Measurements from ENCODE around the gene COL24A1.

The COL24A1 gene

GRCh38 chr1:86191958-86192357 lies 35.4 kb upstream of the COL24A1 start:
- Histone ChIP-seq H3K36me3 (ENCODE audit: control insufficient read depth, insufficient read depth, low read length) (no peaks in the 10 kb centered on the region), H3K4me3 (ENCODE audit: insufficient read depth, low read depth, low read length, poor library complexity, severe bottlenecking) (no peak overlapping the region), H3K4me1 (ENCODE audit: control insufficient read depth, insufficient read depth, low read length, poor library complexity, severe bottlenecking) (no peaks in the 10 kb centered on the region), H3K27me3 (replicated peaks; ENCODE audit: control insufficient read depth, insufficient read depth, low read length, poor library complexity, severe bottlenecking) (no peaks in the 10 kb centered on the region), H3K27ac (ENCODE audit: insufficient read depth, low read length, poor library complexity, severe bottlenecking) (no peak overlapping the region), H3K9me3 (ENCODE audit: control insufficient read depth, low read length) (no peaks in the 10 kb centered on the region)
- no peak for DNase-seq

- H3K4me3 ChIP-seq (ENCODE audit: insufficient read depth, low read depth, low read length, poor library complexity, severe bottlenecking): no peak overlapping the region
- no peaks in the 10 kb centered on the region for H3K9me3 ChIP-seq (ENCODE audit: control insufficient read depth, low read length)
- no peak for DNase-seq
- no peaks in the 10 kb centered on the region for H3K27me3 ChIP-seq (replicated peaks; ENCODE audit: control insufficient read depth, insufficient read depth, low read length, poor library complexity, severe bottlenecking)
- no peaks in the 10 kb centered on the region for H3K4me1 ChIP-seq (ENCODE audit: control insufficient read depth, insufficient read depth, low read length, poor library complexity, severe bottlenecking)
- H3K36me3 ChIP-seq (ENCODE audit: control insufficient read depth, insufficient read depth, low read length): no peaks in the 10 kb centered on the region
- no peak overlapping the region for H3K27ac ChIP-seq (ENCODE audit: insufficient read depth, low read length, poor library complexity, severe bottlenecking)
Measured at GRCh38 chr1:86190873-86191272, 34.3 kb upstream of the COL24A1 start.

GRCh38 chr1:86184426-86184825 lies 27.9 kb upstream of the COL24A1 start:
- Histone ChIP-seq H3K36me3 (ENCODE audit: control insufficient read depth, insufficient read depth, low read length) (no peaks in the 10 kb centered on the region), H3K4me3 (ENCODE audit: insufficient read depth, low read depth, low read length, poor library complexity, severe bottlenecking) (no peak overlapping the region), H3K4me1 (ENCODE audit: control insufficient read depth, insufficient read depth, low read length, poor library complexity, severe bottlenecking) (no peaks in the 10 kb centered on the region), H3K9me3 (ENCODE audit: control insufficient read depth, low read length) (no peaks in the 10 kb centered on the region), H3K27me3 (replicated peaks; ENCODE audit: control insufficient read depth, insufficient read depth, low read length, poor library complexity, severe bottlenecking) (no peaks in the 10 kb centered on the region), H3K27ac (ENCODE audit: insufficient read depth, low read length, poor library complexity, severe bottlenecking) (no peak overlapping the region)
- DNase-seq: no peak

GRCh38 chr1:86183810-86184209 lies 27.2 kb upstream of the COL24A1 start:
- no peak for DNase-seq
- Histone ChIP-seq H3K9me3 (ENCODE audit: control insufficient read depth, low read length) (no peaks in the 10 kb centered on the region), H3K27ac (ENCODE audit: insufficient read depth, low read length, poor library complexity, severe bottlenecking) (no peak overlapping the region), H3K27me3 (replicated peaks; ENCODE audit: control insufficient read depth, insufficient read depth, low read length, poor library complexity, severe bottlenecking) (no peaks in the 10 kb centered on the region), H3K36me3 (ENCODE audit: control insufficient read depth, insufficient read depth, low read length) (no peaks in the 10 kb centered on the region), H3K4me1 (ENCODE audit: control insufficient read depth, insufficient read depth, low read length, poor library complexity, severe bottlenecking) (no peaks in the 10 kb centered on the region), H3K4me3 (ENCODE audit: insufficient read depth, low read depth, low read length, poor library complexity, severe bottlenecking) (no peak overlapping the region)

GRCh38 chr1:86176226-86176625 lies 19.7 kb upstream of the COL24A1 start:
- no peaks in the 10 kb centered on the region for H3K4me1 ChIP-seq (ENCODE audit: control insufficient read depth, insufficient read depth, low read length, poor library complexity, severe bottlenecking)
- H3K27me3 ChIP-seq (replicated peaks; ENCODE audit: control insufficient read depth, insufficient read depth, low read length, poor library complexity, severe bottlenecking): no peaks in the 10 kb centered on the region
- H3K27ac ChIP-seq (ENCODE audit: insufficient read depth, low read length, poor library complexity, severe bottlenecking): no peak overlapping the region
- H3K4me3 ChIP-seq (ENCODE audit: insufficient read depth, low read depth, low read length, poor library complexity, severe bottlenecking): no peak overlapping the region
- no peaks in the 10 kb centered on the region for H3K36me3 ChIP-seq (ENCODE audit: control insufficient read depth, insufficient read depth, low read length)
- H3K9me3 ChIP-seq (ENCODE audit: control insufficient read depth, low read length): no peaks in the 10 kb centered on the region
- no peak for DNase-seq

GRCh38 chr1:86175756-86176155 lies 19.2 kb upstream of the COL24A1 start:
- no peaks in the 10 kb centered on the region for H3K36me3 ChIP-seq (ENCODE audit: control insufficient read depth, insufficient read depth, low read length)
- no peak for DNase-seq
- H3K27me3 ChIP-seq (replicated peaks; ENCODE audit: control insufficient read depth, insufficient read depth, low read length, poor library complexity, severe bottlenecking): no peaks in the 10 kb centered on the region
- H3K4me1 ChIP-seq (ENCODE audit: control insufficient read depth, insufficient read depth, low read length, poor library complexity, severe bottlenecking): no peaks in the 10 kb centered on the region
- no peak overlapping the region for H3K27ac ChIP-seq (ENCODE audit: insufficient read depth, low read length, poor library complexity, severe bottlenecking)
- H3K4me3 ChIP-seq (ENCODE audit: insufficient read depth, low read depth, low read length, poor library complexity, severe bottlenecking): no peak overlapping the region
- no peaks in the 10 kb centered on the region for H3K9me3 ChIP-seq (ENCODE audit: control insufficient read depth, low read length)

- no peaks in the 10 kb centered on the region for H3K36me3 ChIP-seq (ENCODE audit: control insufficient read depth, insufficient read depth, low read length)
- H3K4me3 ChIP-seq (ENCODE audit: insufficient read depth, low read depth, low read length, poor library complexity, severe bottlenecking): no peak overlapping the region
- no peaks in the 10 kb centered on the region for H3K27me3 ChIP-seq (replicated peaks; ENCODE audit: control insufficient read depth, insufficient read depth, low read length, poor library complexity, severe bottlenecking)
- no peak for DNase-seq
- no peak overlapping the region for H3K27ac ChIP-seq (ENCODE audit: insufficient read depth, low read length, poor library complexity, severe bottlenecking)
- H3K9me3 ChIP-seq (ENCODE audit: control insufficient read depth, low read length): no peaks in the 10 kb centered on the region
- H3K4me1 ChIP-seq (ENCODE audit: control insufficient read depth, insufficient read depth, low read length, poor library complexity, severe bottlenecking): no peaks in the 10 kb centered on the region
Measured at GRCh38 chr1:86169625-86170024, 13.1 kb upstream of the COL24A1 start.

- no peak overlapping the region for H3K4me3 ChIP-seq (ENCODE audit: insufficient read depth, low read depth, low read length, poor library complexity, severe bottlenecking)
- no peaks in the 10 kb centered on the region for H3K36me3 ChIP-seq (ENCODE audit: control insufficient read depth, insufficient read depth, low read length)
- DNase-seq: no peak
- H3K27ac ChIP-seq (ENCODE audit: insufficient read depth, low read length, poor library complexity, severe bottlenecking): no peak overlapping the region
- no peaks in the 10 kb centered on the region for H3K4me1 ChIP-seq (ENCODE audit: control insufficient read depth, insufficient read depth, low read length, poor library complexity, severe bottlenecking)
- peaks cover 3% of the 10 kb centered on the region for H3K27me3 ChIP-seq (replicated peaks; ENCODE audit: control insufficient read depth, insufficient read depth, low read length, poor library complexity, severe bottlenecking)
- no peaks in the 10 kb centered on the region for H3K9me3 ChIP-seq (ENCODE audit: control insufficient read depth, low read length)
Measured at GRCh38 chr1:86159800-86160199, 3.2 kb upstream of the COL24A1 start.

- peaks cover 3% of the 10 kb centered on the region for H3K27me3 ChIP-seq (replicated peaks; ENCODE audit: control insufficient read depth, insufficient read depth, low read length, poor library complexity, severe bottlenecking)
- no peak overlapping the region for H3K27ac ChIP-seq (ENCODE audit: insufficient read depth, low read length, poor library complexity, severe bottlenecking)
- H3K4me1 ChIP-seq (ENCODE audit: control insufficient read depth, insufficient read depth, low read length, poor library complexity, severe bottlenecking): no peaks in the 10 kb centered on the region
- no peaks in the 10 kb centered on the region for H3K9me3 ChIP-seq (ENCODE audit: control insufficient read depth, low read length)
- H3K36me3 ChIP-seq (ENCODE audit: control insufficient read depth, insufficient read depth, low read length): no peaks in the 10 kb centered on the region
- no peak for DNase-seq
- no peak overlapping the region for H3K4me3 ChIP-seq (ENCODE audit: insufficient read depth, low read depth, low read length, poor library complexity, severe bottlenecking)
Measured at GRCh38 chr1:86155807-86156565, 586 bp downstream of the COL24A1 start.

- no peak for DNase-seq
- Histone ChIP-seq H3K4me1 (ENCODE audit: control insufficient read depth, insufficient read depth, low read length, poor library complexity, severe bottlenecking) (no peaks in the 10 kb centered on the region), H3K9me3 (ENCODE audit: control insufficient read depth, low read length) (no peaks in the 10 kb centered on the region), H3K36me3 (ENCODE audit: control insufficient read depth, insufficient read depth, low read length) (no peaks in the 10 kb centered on the region), H3K4me3 (ENCODE audit: insufficient read depth, low read depth, low read length, poor library complexity, severe bottlenecking) (no peak overlapping the region), H3K27ac (ENCODE audit: insufficient read depth, low read length, poor library complexity, severe bottlenecking) (no peak overlapping the region), H3K27me3 (replicated peaks; ENCODE audit: control insufficient read depth, insufficient read depth, low read length, poor library complexity, severe bottlenecking) (peaks cover 3% of the 10 kb centered on the region)
Measured at GRCh38 chr1:86155051-86155806, 1.3 kb downstream of the COL24A1 start.

All from effector memory CD4-positive, alpha-beta T cell (primary cell).